ENCODE results near the gene RBX1. TPM values are rescaled to one million over a fixed set of nuclear protein-coding genes. Genes with fewer than 3 reads are reported as not detected.

The RBX1 gene
- polyA plus RNA-seq, 3 donors, result 42.7 to 247 (median 224) TPM

GRCh38 chr22:40919446-40919845 lies 31.7 kb upstream of the RBX1 start:
- Mint-ChIP-seq H3K4me1 (peaks cover 8% of the 10 kb centered on the region), H3K9me3 (no peaks in the 10 kb centered on the region), H3K4me3 (no peak overlapping the region), H3K27me3 (ENCODE audit: low read depth in 3 of 3) (peaks cover 0 to 2% (median 0%) of the 10 kb centered on the region in 3 donors), H3K36me3 (peaks cover 26 to 30% of the 10 kb centered on the region in 2 donors), H3K27ac (no peak overlapping the region)
- Histone ChIP-seq H3K79me2 (ENCODE audit: insufficient read depth, low read length) (no peaks in the 10 kb centered on the region), H3K4me3 (replicated peaks in 1 of 3; ENCODE audit: low read depth in 2 of 3, low read length in 3 of 3) (no peak overlapping the region), H2AFZ (ENCODE audit: insufficient read depth, low read depth, low read length, poor library complexity, severe bottlenecking) (no peak overlapping the region), H3K27me3 (ENCODE audit: control insufficient read depth in 2 of 2, insufficient read depth in 2 of 2, low read length in 2 of 2) (no peaks in the 10 kb centered on the region), H3K4me1 (ENCODE audit: control insufficient read depth in 1 of 2, insufficient read depth in 2 of 2, low read length in 2 of 2) (peaks cover 0 to 3% of the 10 kb centered on the region in 2 donors), H3K9ac (ENCODE audit: insufficient read depth, low read length, poor library complexity, severe bottlenecking) (no peak overlapping the region), H4K20me1 (ENCODE audit: insufficient read depth, low read length) (no peaks in the 10 kb centered on the region), H3K36me3 (replicated peaks in 1 of 2; ENCODE audit: control insufficient read depth in 1 of 2, insufficient read depth in 2 of 2, low read length in 2 of 2) (peaks cover 5 to 35% of the 10 kb centered on the region in 2 donors), H3K4me2 (replicated peaks; ENCODE audit: extremely low read depth, low read length, poor library complexity, severe bottlenecking) (no peak overlapping the region), H3K27ac (ENCODE audit: low read depth in 1 of 2, low read length in 2 of 2) (no peak overlapping the region), H3K9me3 (replicated peaks in 1 of 2; ENCODE audit: control insufficient read depth in 1 of 2, insufficient read depth in 1 of 2, low read length in 2 of 2) (no peaks in the 10 kb centered on the region)
- intact Hi-C loops (cut with micrococcal nuclease), result no loop called here
- WGBS (ENCODE audit: insufficient coverage), result 93% methylated on average over 2 of the region's 5 CpGs
- TF ChIP-seq CTCF (IDR thresholded peaks at IDR 0.05), result no peak
- DNase-seq, result no peak

GRCh38 chr22:40920526-40920925 lies 30.7 kb upstream of the RBX1 start:
- H3K4me3 Mint-ChIP-seq, result no peak overlapping the region
- Histone ChIP-seq H3K4me1 (ENCODE audit: control insufficient read depth in 1 of 2, insufficient read depth in 2 of 2, low read length in 2 of 2) (peaks cover 0 to 3% of the 10 kb centered on the region in 2 donors), H3K4me3 (replicated peaks in 1 of 3; ENCODE audit: low read depth in 2 of 3, low read length in 3 of 3) (no peak overlapping the region), H3K4me2 (replicated peaks; ENCODE audit: extremely low read depth, low read length, poor library complexity, severe bottlenecking) (no peak overlapping the region), H3K9ac (ENCODE audit: insufficient read depth, low read length, poor library complexity, severe bottlenecking) (no peak overlapping the region), H3K9me3 (replicated peaks in 1 of 2; ENCODE audit: control insufficient read depth in 1 of 2, insufficient read depth in 1 of 2, low read length in 2 of 2) (no peaks in the 10 kb centered on the region), H4K20me1 (ENCODE audit: insufficient read depth, low read length) (no peaks in the 10 kb centered on the region), H2AFZ (ENCODE audit: insufficient read depth, low read depth, low read length, poor library complexity, severe bottlenecking) (no peak overlapping the region), H3K27me3 (ENCODE audit: control insufficient read depth in 2 of 2, insufficient read depth in 2 of 2, low read length in 2 of 2) (no peaks in the 10 kb centered on the region), H3K79me2 (ENCODE audit: insufficient read depth, low read length) (no peaks in the 10 kb centered on the region), H3K27ac (ENCODE audit: low read depth in 1 of 2, low read length in 2 of 2) (no peak overlapping the region), H3K36me3 (replicated peaks in 1 of 2; ENCODE audit: control insufficient read depth in 1 of 2, insufficient read depth in 2 of 2, low read length in 2 of 2) (peaks cover 7 to 37% of the 10 kb centered on the region in 2 donors)
- peaks cover 8% of the 10 kb centered on the region for H3K4me1 Mint-ChIP-seq
- 88% methylated on average over 2 of the region's 9 CpGs for WGBS (ENCODE audit: insufficient coverage)
- H3K36me3 Mint-ChIP-seq, result peaks cover 28 to 36% of the 10 kb centered on the region in 2 donors
- no peak for DNase-seq
- intact Hi-C loops (cut with micrococcal nuclease), result loop anchor here in 1 of 2 donors (10.0 kb wide), 1 partner anchor 314 kb away; no protein-coding TSS in a partner anchor
- H3K9me3 Mint-ChIP-seq, result no peaks in the 10 kb centered on the region
- no peak for TF ChIP-seq CTCF (IDR thresholded peaks at IDR 0.05)
- peaks cover 0 to 2% (median 0%) of the 10 kb centered on the region in 3 donors for H3K27me3 Mint-ChIP-seq (ENCODE audit: low read depth in 3 of 3)
- H3K27ac Mint-ChIP-seq, result peak overlapping the region in 1 of 7 donors; percentile 4
